Upper lobe of right lung (tissue), 1 donor: ENCODE data around the gene ASNSD1. TPM values are rescaled to one million over a fixed set of nuclear protein-coding genes. Genes with fewer than 3 reads are reported as not detected.

Experiments used
- ATAC-seq: fragments of 200-7000 bp; cut with Tn5 transposase; one replicate; pipeline ENCODE4 v1.9.1; 2020; ENCODE audit warnings: mild to moderate bottlenecking, moderate library complexity
- DNase-seq: peaks from one replicate; pipeline ENCODE4 v3.0.0-alpha.2; 2020
- H3K27ac ChIP-seq: fragments of 200-600 bp; one replicate; pipeline ENCODE4 v1.8.0; 2022
- H3K27me3 ChIP-seq: fragments of 200-600 bp; one replicate; pipeline ENCODE4 v1.8.0; 2022; ENCODE audit warnings: mild to moderate bottlenecking
- H3K36me3 ChIP-seq: fragments of 200-600 bp; one replicate; pipeline ENCODE4 v1.8.0; 2022
- H3K4me1 ChIP-seq: fragments of 200-600 bp; one replicate; pipeline ENCODE4 v1.8.0; 2022
- H3K4me3 ChIP-seq: fragments of 200-600 bp; one replicate; pipeline ENCODE4 v1.8.0; 2022; ENCODE audit warnings: mild to moderate bottlenecking
- H3K9me3 ChIP-seq: fragments of 200-600 bp; one replicate; pipeline ENCODE4 v1.8.0; 2022
- CTCF ChIP-seq: fragments of 200-600 bp; IDR thresholded peaks from one replicate; pipeline ENCODE4 v1.8.0; 2022; ENCODE audit warnings: antibody characterized with exemption
- intact Hi-C: fragments of 100-400 bp; cut with DNase I; formaldehyde crosslinking; loops from one replicate; pipeline ENCODE4 v1.11.0; 2022
- total RNA-seq: library from RNA; stranded (reverse); fragmentation: NEBNext Ultra II Directional; extraction: Animal tissue kit (Norgen Biotek cat#: 25700); gene quantifications from one replicate; pipeline ENCODE4 v1.2.1, GENCODE V29; 2021
- donor health status: DM: no; HTN: yes; CAD: no; lungs with severe emphysema.

ASNSD1 gene
- total RNA-seq, 1 donor from 2014 or later, result 32.3 TPM

GRCh38 chr2:189621781-189622180 is 39.5 kb upstream of the ASNSD1 start:
- no peaks in the 10 kb centered on the region for H3K27me3 ChIP-seq
- H3K36me3 ChIP-seq, result no peaks in the 10 kb centered on the region
- no peaks in the 10 kb centered on the region for H3K4me1 ChIP-seq
- intact Hi-C loops, result no loop called here
- no peak for DNase-seq
- H3K27ac ChIP-seq, result no peak overlapping the region
- ATAC-seq, result no peak
- no peak overlapping the region for H3K4me3 ChIP-seq
- no peak for TF ChIP-seq CTCF
- no peaks in the 10 kb centered on the region for H3K9me3 ChIP-seq

- no peak overlapping the region for H3K27ac ChIP-seq
- intact Hi-C loops, result no loop called here
These were observed 38.2 kb upstream of the ASNSD1 start for GRCh38 chr2:189623049-189623448.

GRCh38 chr2:189624648-189625355 is 36.5 kb upstream of the ASNSD1 start:
- Histone ChIP-seq H3K4me1 (peaks cover 3% of the 10 kb centered on the region), H3K27ac (no peak overlapping the region), H3K4me3 (no peak overlapping the region), H3K9me3 (no peaks in the 10 kb centered on the region), H3K36me3 (no peaks in the 10 kb centered on the region), H3K27me3 (no peaks in the 10 kb centered on the region)
- intact Hi-C loops, result no loop called here
- no peak for TF ChIP-seq CTCF
- DNase-seq (no peak), ATAC-seq (peak; percentile 27)

More at GRCh38 chr2:189623049-189623448, 38.2 kb upstream of the ASNSD1 start:
- DNase-seq (no peak), ATAC-seq (no peak)
- H3K4me3 ChIP-seq, result no peak overlapping the region
- H3K27me3 ChIP-seq, result no peaks in the 10 kb centered on the region
- no peaks in the 10 kb centered on the region for H3K9me3 ChIP-seq
- no peaks in the 10 kb centered on the region for H3K4me1 ChIP-seq
- no peak for TF ChIP-seq CTCF
- no peaks in the 10 kb centered on the region for H3K36me3 ChIP-seq

GRCh38 chr2:189625636-189626035 is 35.6 kb upstream of the ASNSD1 start:
- Histone ChIP-seq H3K36me3 (no peaks in the 10 kb centered on the region), H3K4me3 (no peak overlapping the region), H3K4me1 (peaks cover 3% of the 10 kb centered on the region), H3K9me3 (no peaks in the 10 kb centered on the region), H3K27ac (no peak overlapping the region), H3K27me3 (no peaks in the 10 kb centered on the region)
- TF ChIP-seq CTCF, result no peak
- intact Hi-C loops, result no loop called here
- DNase-seq (no peak), ATAC-seq (no peak)

- no peak for TF ChIP-seq CTCF
- Histone ChIP-seq H3K27ac (no peak overlapping the region), H3K4me3 (no peak overlapping the region), H3K27me3 (no peaks in the 10 kb centered on the region), H3K4me1 (peaks cover 3% of the 10 kb centered on the region), H3K36me3 (no peaks in the 10 kb centered on the region), H3K9me3 (no peaks in the 10 kb centered on the region)
- DNase-seq (no peak), ATAC-seq (no peak)
- intact Hi-C loops, result no loop called here
These were observed 33.5 kb upstream of the ASNSD1 start for GRCh38 chr2:189627789-189628188.
